ENCODE measurements around the gene MXD4. TPM values are rescaled to one million over a fixed set of nuclear protein-coding genes. Genes with fewer than 3 reads are reported as not detected.
A peak's percentile ranks its signal among the peaks of the same experiment; 100 is the strongest.

The MXD4 gene
- total and polyA plus RNA-seq, 9 of the 15 experiments (the other 6 are each of a cell fraction or from before 2014, with no cell fraction given): 0.06 to 13.5 (median 5.9) TPM

- TF ChIP-seq CREB3 (tag; conservative IDR thresholded peaks at IDR 0.05; ENCODE audit: low read depth): no peak
- no peak for TF ChIP-seq RFX7 (CRISPR knock-in tag; IDR thresholded peaks at IDR 0.05)
- no peak for TF ChIP-seq ZNF263 (CRISPR knock-in tag; IDR thresholded peaks at IDR 0.05; ENCODE audit: borderline replicate concordance)
- no peak for TF ChIP-seq ZNF764 (CRISPR knock-in tag; IDR thresholded peaks at IDR 0.05; ENCODE audit: low read depth)
- 0 out of 2 replicates have a peak, but pooled peaks have one; percentile 43 for TF ChIP-seq HDGF (IDR thresholded peaks at IDR 0.05)
- peak; percentile 98 for TF ChIP-seq STAG1 (CRISPR knock-in tag; IDR thresholded peaks at IDR 0.05; ENCODE audit: borderline replicate concordance)
- TF ChIP-seq HDAC6 (IDR thresholded peaks at IDR 0.05; ENCODE audit: low read depth, low read length): no peak
- TF ChIP-seq E2F1 (CRISPR knock-in tag; IDR thresholded peaks at IDR 0.05): 0 out of 2 replicates have a peak, but pooled peaks have one; percentile 20
- TF ChIP-seq TAF9B (IDR thresholded peaks at IDR 0.05; ENCODE audit: partially characterized antibody): no peak
- 0 out of 2 replicates have a peak, but pooled peaks have one; percentile 39 for TF ChIP-seq TARDBP (IDR thresholded peaks at IDR 0.05)
- TF ChIP-seq CHD1 (IDR thresholded peaks at IDR 0.05; ENCODE audit: low read length): no peak
- TF ChIP-seq PHF8 (IDR thresholded peaks at IDR 0.05; ENCODE audit: borderline replicate concordance, low read length): no peak
- TF ChIP-seq MYBL2 (IDR thresholded peaks at IDR 0.05; ENCODE audit: low read depth): no peak
- TF ChIP-seq MYBL2 (CRISPR knock-in tag; IDR thresholded peaks at IDR 0.05; ENCODE audit: borderline replicate concordance): no peak
- TF ChIP-seq PRMT5 (CRISPR knock-in tag; IDR thresholded peaks at IDR 0.05): no peak
- no peak for TF ChIP-seq RERE (CRISPR knock-in tag; IDR thresholded peaks at IDR 0.05; ENCODE audit: borderline replicate concordance)
- TF ChIP-seq DEAF1 (CRISPR knock-in tag; IDR thresholded peaks at IDR 0.05): peak; percentile 80
- no peak for TF ChIP-seq NFE2L1 (tag; IDR thresholded peaks at IDR 0.05; ENCODE audit: borderline replicate concordance, low read depth)
Measured at GRCh38 chr4:2220016-2220630, 41.8 kb downstream of the MXD4 start (continued).

Measured in K562 (cell line).